NK-92 (cell line): ENCODE measurements around the gene ARID1B.

Experiments
- DNase-seq: peaks from one replicate; lab custom pipeline; 2025; ENCODE audit not compliant: unreplicated experiment; lab: John Stamatoyannopoulos, UW

The ARID1B gene

DNA sequence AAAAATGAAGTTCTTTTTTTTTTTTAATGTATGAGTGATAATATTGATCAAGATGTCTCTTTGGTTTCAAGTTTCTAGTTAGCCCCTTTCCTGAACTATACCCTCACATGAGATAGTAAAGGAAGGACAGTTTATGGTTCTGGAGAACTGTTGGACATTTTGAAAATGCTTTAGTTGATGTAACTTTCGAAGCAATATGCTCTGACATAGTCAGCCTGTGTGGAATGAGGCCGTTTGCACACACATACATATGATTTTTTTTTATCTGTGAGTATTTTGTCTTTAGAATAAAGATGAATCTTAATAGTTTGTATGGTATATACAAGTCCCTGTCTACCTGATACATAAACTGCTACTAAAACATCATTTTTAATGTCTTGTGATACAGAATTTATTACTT lies 177.0 kb downstream of the ARID1B start:
- DNase-seq: no peak

GRCh38 chr6:156954816-156955215 lies 177.6 kb downstream of the ARID1B start:
- no peak for DNase-seq

DNA sequence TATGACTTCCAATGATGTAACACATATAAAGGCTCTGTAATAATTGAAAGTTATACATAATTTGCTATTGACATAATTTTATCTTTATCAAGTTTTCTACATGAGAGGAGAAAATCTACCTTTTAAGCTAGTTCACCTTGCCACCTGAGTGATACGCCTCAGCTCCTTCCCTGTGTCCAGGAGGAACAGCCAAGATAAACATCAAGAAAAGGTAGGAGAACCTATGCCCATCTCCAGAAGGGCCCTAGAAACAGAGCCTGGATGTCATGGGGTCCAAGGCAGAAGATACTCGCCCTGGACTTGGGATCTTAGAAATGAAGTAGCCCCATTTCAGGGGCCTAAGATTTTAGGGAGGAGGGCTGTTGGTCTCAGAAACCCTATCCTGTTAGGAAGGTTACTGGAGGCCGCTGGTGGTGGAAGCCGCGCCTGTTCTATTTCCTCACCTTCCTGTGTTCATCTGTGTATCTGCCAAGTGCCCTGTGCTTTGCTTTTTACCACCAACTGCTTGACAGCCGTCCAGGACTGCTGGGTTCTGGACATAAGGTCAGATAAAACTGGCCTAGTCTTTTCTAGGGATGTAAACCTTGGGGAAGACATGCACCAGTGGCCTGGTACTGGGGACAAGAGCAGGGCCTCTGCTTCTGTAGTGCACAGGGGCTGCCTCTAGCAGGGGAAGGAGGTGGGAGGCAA lies 178.5 kb downstream of the ARID1B start:
- DNase-seq: no peak

- DNase-seq: no peak
Measured at GRCh38 chr6:156956286-156956685, 179.1 kb downstream of the ARID1B start.

- DNase-seq: no peak
Measured at GRCh38 chr6:156957931-156958547, 180.9 kb downstream of the ARID1B start.

- DNase-seq: no peak
Measured at GRCh38 chr6:156960525-156960924, 183.3 kb downstream of the ARID1B start.

GRCh38 chr6:156961282-156961892 lies 184.2 kb downstream of the ARID1B start:
- no peak for DNase-seq

GRCh38 chr6:156963712-156964700 lies 186.8 kb downstream of the ARID1B start:
- DNase-seq: no peak

- no peak for DNase-seq
Measured at GRCh38 chr6:156967852-156968251, 190.7 kb downstream of the ARID1B start.

DNA sequence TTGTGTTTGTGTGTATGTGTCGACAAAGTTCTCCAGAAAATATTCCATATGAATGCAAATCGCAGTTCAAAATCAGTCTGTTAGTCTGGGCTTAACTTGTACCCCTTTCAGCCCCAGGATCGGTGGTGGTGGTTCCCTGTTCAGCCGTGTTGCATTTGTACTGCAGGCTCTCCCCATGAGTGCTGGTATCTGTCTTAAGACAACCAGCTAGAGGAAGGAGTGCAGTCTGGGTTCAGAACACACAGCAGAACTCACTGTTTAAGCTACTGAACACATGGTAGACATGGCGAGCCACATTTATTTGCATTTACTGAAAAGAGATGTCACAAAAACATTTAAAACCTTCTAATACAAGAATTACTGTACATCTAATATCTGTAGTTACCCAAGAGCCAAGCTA lies 192.1 kb downstream of the ARID1B start:
- no peak for DNase-seq

- DNase-seq: no peak
Measured at GRCh38 chr6:156970595-156971112, 193.5 kb downstream of the ARID1B start.

DNA sequence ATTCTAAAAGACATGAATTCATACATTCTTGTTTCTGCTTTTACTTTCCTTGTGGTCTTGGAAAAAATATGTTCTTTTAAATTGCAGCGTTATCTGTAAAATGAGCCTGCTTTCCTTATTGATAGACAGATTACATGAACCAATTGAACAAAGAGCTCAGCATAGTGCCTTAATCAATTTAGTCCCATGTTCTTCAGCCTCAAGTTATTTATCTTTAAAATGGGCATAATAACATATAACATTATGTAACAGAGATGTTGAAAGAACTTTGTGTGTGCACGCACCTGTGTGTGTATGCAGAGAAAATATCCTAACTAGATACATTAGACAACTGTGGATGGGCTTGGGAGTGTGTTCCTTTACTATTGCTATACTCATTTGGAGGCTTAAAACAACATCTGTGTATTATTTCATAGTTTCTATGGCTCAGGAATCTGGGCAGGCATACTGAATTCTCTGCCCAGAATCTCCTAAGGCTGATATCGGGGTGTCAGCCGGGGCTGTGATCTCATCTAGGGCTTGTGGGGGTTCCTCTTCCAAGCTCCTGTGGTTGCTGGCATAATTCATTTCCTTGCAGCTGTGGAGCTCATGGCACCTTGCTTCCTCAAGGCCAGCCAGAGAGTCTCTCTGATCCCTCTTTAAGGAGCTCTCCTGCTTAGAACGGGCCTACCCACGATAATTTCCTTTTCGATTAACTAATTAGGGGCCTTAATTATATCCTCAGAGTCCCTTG lies 194.1 kb downstream of the ARID1B start:
- no peak for DNase-seq

DNA sequence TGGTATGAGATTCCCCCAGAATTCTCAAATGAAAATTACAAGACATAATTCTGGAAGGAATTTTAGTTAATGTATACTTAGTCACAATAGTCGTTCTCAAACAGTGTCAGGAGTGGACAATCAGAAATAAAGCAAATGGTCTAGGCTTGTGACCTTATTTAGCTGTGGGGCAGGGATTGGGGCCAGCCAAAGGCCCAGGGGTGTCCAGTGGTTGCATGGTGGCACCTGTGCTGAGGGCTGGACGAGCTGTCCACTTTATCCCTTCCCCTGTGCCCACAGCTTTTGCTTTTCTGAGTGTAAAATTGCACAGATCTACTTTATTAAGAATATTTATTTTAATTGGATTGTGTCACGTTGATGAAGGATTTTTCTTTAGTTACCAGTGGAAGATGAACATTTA lies 195.0 kb downstream of the ARID1B start:
- no peak for DNase-seq

DNA sequence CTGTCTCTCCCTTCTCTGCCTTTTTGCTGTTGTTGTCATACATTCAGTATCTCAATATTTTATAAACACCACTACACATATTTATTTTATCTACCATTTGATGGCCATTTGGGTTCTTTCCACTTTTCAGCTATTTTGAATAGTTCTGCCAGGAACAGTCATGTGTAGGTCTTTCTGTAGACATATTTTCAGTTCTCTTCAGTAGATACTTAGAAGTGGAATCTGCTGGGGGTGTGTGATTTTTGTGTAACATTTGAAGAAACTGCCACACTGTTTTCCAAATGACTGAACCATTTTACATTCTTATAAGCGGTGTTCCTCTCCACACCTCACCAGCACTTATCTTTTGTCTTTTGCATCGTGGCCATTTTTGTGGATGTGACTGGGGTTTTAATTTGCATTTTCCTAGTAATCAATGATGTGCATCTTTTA lies 197.7 kb downstream of the ARID1B start:
- DNase-seq: no peak

DNA sequence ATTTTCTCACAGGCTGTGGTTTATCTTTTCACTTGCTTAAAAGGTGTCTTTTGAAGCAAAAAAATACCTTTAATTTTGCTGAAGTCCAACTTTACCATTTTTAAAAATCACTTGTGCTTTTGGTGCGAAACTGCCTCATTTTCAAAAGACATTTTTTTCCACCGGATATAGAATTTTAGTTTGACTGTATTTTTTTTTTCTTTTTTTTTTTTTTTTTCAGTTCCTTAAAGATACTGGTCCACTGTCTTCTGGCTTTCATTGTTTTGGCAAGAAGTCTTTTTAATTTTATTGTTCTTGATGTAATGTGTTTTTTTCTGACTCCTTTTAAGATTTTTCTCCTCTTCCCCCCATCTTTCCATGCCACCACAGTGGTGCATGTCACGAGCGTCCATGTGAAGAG lies 198.2 kb downstream of the ARID1B start:
- no peak for DNase-seq

GRCh38 chr6:156976216-156977127 lies 199.3 kb downstream of the ARID1B start:
- no peak for DNase-seq

DNA sequence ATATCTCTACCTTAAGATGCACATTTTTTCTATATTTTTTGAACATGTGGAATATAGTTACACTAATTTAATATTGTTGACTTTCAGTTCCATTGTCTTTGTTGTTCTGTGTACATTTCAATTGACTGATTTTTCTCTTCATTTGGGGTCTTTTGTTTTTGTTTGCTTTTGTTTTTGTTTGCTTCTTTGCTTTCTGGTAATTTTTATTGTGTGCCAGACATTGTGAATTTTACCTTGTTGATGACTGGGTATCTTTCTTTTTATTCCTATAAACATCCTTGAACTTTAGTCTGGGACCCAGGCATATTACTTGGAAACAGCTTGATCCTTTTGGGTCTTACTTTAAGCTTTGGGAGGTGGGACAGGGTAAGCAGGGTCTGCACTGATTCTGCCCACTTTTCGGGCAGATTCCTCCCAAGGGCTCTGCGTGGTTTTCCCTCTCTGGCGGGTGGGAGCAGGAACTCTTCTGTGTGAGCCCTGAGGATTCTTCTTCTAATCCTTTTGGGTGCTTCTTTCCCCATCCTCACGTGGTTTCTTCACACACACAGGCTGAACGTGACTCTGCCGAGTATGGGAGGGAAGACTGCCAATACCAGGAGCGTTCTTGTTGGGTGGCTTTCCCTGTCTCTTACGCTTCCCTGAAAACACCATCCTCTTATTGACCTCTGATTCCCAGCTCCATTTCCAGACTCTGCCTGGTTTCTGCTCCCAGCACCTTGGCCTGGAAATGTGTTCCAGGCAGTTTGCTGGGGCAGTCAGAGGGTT lies 200.5 kb downstream of the ARID1B start:
- DNase-seq: no peak

DNA sequence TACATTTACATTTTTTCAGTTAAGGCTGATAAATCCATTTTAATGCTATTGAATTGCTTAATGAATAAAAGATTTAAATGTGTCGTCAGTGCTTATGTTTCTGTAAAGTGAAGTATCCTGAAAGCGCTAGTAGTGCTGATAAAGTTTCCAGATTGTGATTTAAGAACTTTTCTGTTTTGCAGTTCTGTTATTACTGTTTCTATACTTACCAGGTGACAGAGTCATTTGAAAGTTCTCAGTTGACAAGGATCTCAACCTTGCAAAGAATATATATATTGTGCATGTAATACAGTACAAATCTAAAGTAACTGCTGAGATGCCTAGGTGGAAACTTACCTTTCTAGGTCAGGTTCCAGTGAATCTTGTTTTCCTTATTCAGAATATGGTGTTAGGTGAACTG lies 201.8 kb downstream of the ARID1B start:
- no peak for DNase-seq

DNA sequence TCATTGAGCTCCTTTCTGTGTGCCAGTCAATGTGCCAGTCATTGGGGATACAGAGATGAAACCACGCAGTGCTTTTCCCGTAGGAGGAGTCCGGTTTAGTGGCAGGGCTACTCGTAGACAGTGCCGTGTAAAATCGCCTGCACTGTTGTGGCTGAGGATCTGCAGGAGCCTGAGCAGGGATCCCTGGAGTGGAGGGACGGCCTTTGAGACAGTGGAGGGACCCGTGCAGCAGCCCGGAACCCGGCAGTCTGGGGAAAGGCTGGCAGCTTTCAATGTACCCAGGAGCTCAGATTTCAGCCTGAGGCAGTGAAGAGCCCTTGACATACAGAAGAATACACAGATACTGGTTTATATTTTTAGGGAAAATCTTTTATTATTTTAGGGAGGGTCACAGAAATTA lies 203.3 kb downstream of the ARID1B start:
- no peak for DNase-seq
